GM23338 (cell line): ENCODE measurements around the gene NF1. TPM values are rescaled to one million over a fixed set of nuclear protein-coding genes. Genes with fewer than 3 reads are reported as not detected.

Experiments
- ATAC-seq: fragments of 200-7000 bp; cut with Tn5 transposase; 3 replicates; pipeline ENCODE4 v1.9.1; 2020
- DNase-seq: peaks from one replicate; pipeline ENCODE4 v3.0.0-alpha.2; 2015; ENCODE audit warnings: low spot score
- H2AFZ ChIP-seq: fragments of 200-600 bp; sonication (generic); 2 replicates; pipeline ENCODE4 v1.8.0; 2016; ENCODE audit warnings: antibody characterized with exemption, mild to moderate bottlenecking, moderate library complexity
- H3F3A ChIP-seq: fragments of 200-600 bp; sonication (generic); replicated peaks from 2 replicates; pipeline ENCODE4 v1.8.0; 2017; ENCODE audit warnings: antibody characterized with exemption, mixed run types, low read depth
- H3K27ac ChIP-seq: fragments of 200-600 bp; sonication (generic); 2 replicates; pipeline ENCODE4 v1.6.1; 2016; ENCODE audit warnings: low read depth
- H3K27me3 ChIP-seq: fragments of 200-600 bp; sonication (generic); 2 replicates; pipeline ENCODE4 v1.8.0; 2016; ENCODE audit warnings: mild to moderate bottlenecking, mixed run types, moderate library complexity; ENCODE audit not compliant: insufficient read depth
- H3K36me3 ChIP-seq: fragments of 200-600 bp; sonication (generic); 2 replicates; pipeline ENCODE4 v1.8.0; 2016; ENCODE audit warnings: mild to moderate bottlenecking; ENCODE audit not compliant: insufficient read depth
- H3K4me1 ChIP-seq: fragments of 200-600 bp; sonication (generic); 2 replicates; pipeline ENCODE4 v1.8.0; 2016; ENCODE audit warnings: mild to moderate bottlenecking, moderate library complexity; ENCODE audit not compliant: insufficient read depth
- H3K4me2 ChIP-seq: fragments of 200-600 bp; sonication (generic); 2 replicates; pipeline ENCODE4 v1.7.1; 2017; ENCODE audit warnings: mixed run types
- H3K4me3 ChIP-seq: fragments of 200-600 bp; sonication (generic); 2 replicates; pipeline ENCODE4 v1.6.1; 2016; ENCODE audit warnings: mixed run types
- H3K79me2 ChIP-seq: fragments of 200-600 bp; sonication (generic); replicated peaks from 2 replicates; pipeline ENCODE4 v1.8.0; 2017; ENCODE audit warnings: mild to moderate bottlenecking; ENCODE audit not compliant: insufficient read depth
- H3K9me2 ChIP-seq: fragments of 200-600 bp; sonication (generic); 2 replicates; pipeline ENCODE4 v1.8.0; 2017; ENCODE audit not compliant: insufficient read depth
- H4K20me1 ChIP-seq: fragments of 200-600 bp; sonication (generic); replicated peaks from 2 replicates; pipeline ENCODE4 v1.8.0; 2017; ENCODE audit warnings: mild to moderate bottlenecking; ENCODE audit not compliant: insufficient read depth
- H3K27ac Mint-ChIP-seq: 2 replicates; pipeline ENCODE4 v1.8.0; 2020; ENCODE audit warnings: inconsistent platforms, mild to moderate bottlenecking, moderate library complexity, mixed read lengths
- H3K27me3 Mint-ChIP-seq: 3 replicates; pipeline ENCODE4 v1.8.0; 2022; ENCODE audit warnings: low read depth, mild to moderate bottlenecking, moderate library complexity, mixed read lengths, inconsistent platforms; ENCODE audit not compliant: insufficient read depth, poor library complexity
- H3K36me3 Mint-ChIP-seq: 3 replicates; pipeline ENCODE4 v1.8.0; 2021; ENCODE audit warnings: low read depth, mild to moderate bottlenecking, inconsistent platforms, moderate library complexity, mixed read lengths
- H3K4me1 Mint-ChIP-seq: 3 replicates; pipeline ENCODE4 v1.8.0; 2020; ENCODE audit warnings: mild to moderate bottlenecking, inconsistent platforms, mixed read lengths
- H3K4me3 Mint-ChIP-seq: 3 replicates; pipeline ENCODE4 v1.8.0; 2021; ENCODE audit warnings: moderate library complexity, mild to moderate bottlenecking, inconsistent platforms, mixed read lengths
- H3K9me3 Mint-ChIP-seq: 3 replicates; pipeline ENCODE4 v1.8.0; 2020; ENCODE audit warnings: moderate library complexity, mild to moderate bottlenecking, inconsistent platforms, mixed read lengths
- CREB1 ChIP-seq: fragments of 250-450 bp; sonication (Bioruptor Pico); IDR thresholded peaks from 2 replicates; pipeline ENCODE4 v1.5.0; 2020; ENCODE audit warnings: low read depth, mild to moderate bottlenecking, moderate library complexity
- EZH2 ChIP-seq: fragments of 200-600 bp; sonication (generic); IDR thresholded peaks from one replicate; pipeline ENCODE4 v1.8.0; 2017; ENCODE audit warnings: antibody characterized with exemption, mild to moderate bottlenecking, low read depth; ENCODE audit not compliant: unreplicated experiment
- EZH2phosphoT487 ChIP-seq: fragments of 200-600 bp; sonication (generic); IDR thresholded peaks from one replicate; pipeline ENCODE4 v1.8.1; 2018; ENCODE audit warnings: antibody characterized with exemption; ENCODE audit not compliant: unreplicated experiment
- STAT1 ChIP-seq: IDR thresholded peaks from one replicate; pipeline ENCODE4 v1.6.1; 2016; ENCODE audit warnings: antibody characterized with exemption; ENCODE audit not compliant: unreplicated experiment
- ZNF114 ChIP-seq: fragments of 250-450 bp; sonication (Bioruptor Pico); IDR thresholded peaks from 2 replicates; pipeline ENCODE4 v1.5.0; 2020; ENCODE audit warnings: mild to moderate bottlenecking, moderate library complexity
- ZNF331 ChIP-seq: fragments of 250-450 bp; sonication (Bioruptor Pico); IDR thresholded peaks from 2 replicates; pipeline ENCODE4 v1.5.0; 2020; ENCODE audit warnings: low read depth, mild to moderate bottlenecking, moderate library complexity
- polyA plus RNA-seq: library from polyadenylated mRNA; unstranded; fragments of >200 nt; fragmentation: Nextera tagmentation; extraction: Ambion mirVana; gene quantifications from 2 replicates; pipeline ENCODE4 v1.2.1, GENCODE V29; 2016
- total RNA-seq: library from RNA; depleted of rRNA; stranded (reverse); fragments of >200 nt; shearing (Covaris generic); gene quantifications from 2 replicates; pipeline ENCODE4 v1.2.3, GENCODE V29; 2014
- TF ChIP-seq, protein P1 (sequence below): IDR thresholded peaks from one replicate; pipeline ENCODE4 v1.6.1; 2018; ENCODE audit warnings: antibody characterized with exemption; ENCODE audit not compliant: unreplicated experiment
- TF ChIP-seq, protein P2 (sequence below), 2 experiments: fragments of 200-600 bp in 1 of 2; sonication (generic) in 1 of 2; conservative IDR thresholded peaks; 2 replicates each; pipeline versions ENCODE4 v1.5.1 to v1.6.1; 2016 to 2017; ENCODE audit warnings: antibody characterized with exemption in 2 of 2, low read depth in 2 of 2, mild to moderate bottlenecking in 2 of 2, moderate library complexity in 1 of 2
- TF ChIP-seq, protein P3 (sequence below): IDR thresholded peaks from 2 replicates; pipeline ENCODE4 v1.6.1; 2016; ENCODE audit warnings: antibody characterized with exemption

NF1 gene
- total and polyA plus RNA-seq, 2 experiments from 2014 or later: 16.3 to 49.7 TPM

DNA sequence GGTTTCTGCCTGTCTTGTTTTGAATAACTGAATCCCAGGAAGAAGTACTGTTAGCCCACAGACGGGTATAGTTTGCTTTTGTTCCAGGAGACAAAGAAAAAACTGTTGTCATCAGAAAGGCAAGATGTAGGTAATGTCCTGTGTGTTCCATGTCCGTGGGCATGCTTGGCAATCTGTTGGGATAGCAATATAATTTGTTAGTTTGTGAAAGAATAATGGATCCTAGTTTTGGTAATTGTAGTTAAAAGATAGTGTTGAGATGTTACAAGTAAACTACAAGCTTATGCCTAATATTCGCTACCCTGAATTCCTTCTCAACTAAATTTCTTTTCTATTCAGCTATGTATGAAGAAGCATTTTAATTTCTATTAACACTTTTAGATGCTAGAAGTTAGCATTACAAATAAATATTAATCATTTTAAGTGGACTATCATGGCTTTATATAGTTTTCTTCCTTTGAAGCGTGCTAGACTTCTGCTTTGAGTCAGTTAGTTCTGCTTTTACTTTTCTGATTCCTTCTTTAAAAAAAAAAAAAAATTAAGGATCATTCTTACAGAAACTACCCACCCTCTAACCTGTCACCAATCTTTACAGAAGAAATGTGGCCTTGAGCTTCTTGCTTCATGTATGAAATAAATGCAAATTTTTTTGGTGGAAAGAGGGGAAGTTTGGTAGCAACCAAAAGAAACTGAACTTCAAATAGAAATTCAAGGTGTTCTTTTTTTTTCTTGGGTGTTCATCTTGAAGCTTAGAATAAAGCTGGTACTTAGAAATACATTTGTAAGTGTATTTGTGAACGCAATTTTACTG is 224.3 kb downstream of the NF1 start:
- Histone ChIP-seq H3F3A (no peaks in the 10 kb centered on the region), H3K27ac (0 out of 2 replicates have a peak overlapping the region, but pooled peaks have one; percentile 2), H3K4me2 (no peak overlapping the region), H3K4me3 (no peak overlapping the region), H3K27me3 (no peaks in the 10 kb centered on the region), H3K79me2 (no peaks in the 10 kb centered on the region), H2AFZ (no peak overlapping the region), H3K4me1 (peaks cover 17% of the 10 kb centered on the region; the same call in 1 of the 2 replicates), H4K20me1 (no peaks in the 10 kb centered on the region), H3K36me3 (no peaks in the 10 kb centered on the region), H3K9me2 (no peaks in the 10 kb centered on the region)
- Mint-ChIP-seq H3K36me3 (no peaks in the 10 kb centered on the region), H3K27me3 (peaks cover 4% of the 10 kb centered on the region), H3K4me3 (no peak overlapping the region), H3K4me1 (peaks cover 12% of the 10 kb centered on the region; the same call in 2 of the 3 replicates), H3K27ac (peak overlapping the region; percentile 57), H3K9me3 (no peaks in the 10 kb centered on the region)
- no peak for TF ChIP-seq EZH2phosphoT487
- TF ChIP-seq, protein P1, sequence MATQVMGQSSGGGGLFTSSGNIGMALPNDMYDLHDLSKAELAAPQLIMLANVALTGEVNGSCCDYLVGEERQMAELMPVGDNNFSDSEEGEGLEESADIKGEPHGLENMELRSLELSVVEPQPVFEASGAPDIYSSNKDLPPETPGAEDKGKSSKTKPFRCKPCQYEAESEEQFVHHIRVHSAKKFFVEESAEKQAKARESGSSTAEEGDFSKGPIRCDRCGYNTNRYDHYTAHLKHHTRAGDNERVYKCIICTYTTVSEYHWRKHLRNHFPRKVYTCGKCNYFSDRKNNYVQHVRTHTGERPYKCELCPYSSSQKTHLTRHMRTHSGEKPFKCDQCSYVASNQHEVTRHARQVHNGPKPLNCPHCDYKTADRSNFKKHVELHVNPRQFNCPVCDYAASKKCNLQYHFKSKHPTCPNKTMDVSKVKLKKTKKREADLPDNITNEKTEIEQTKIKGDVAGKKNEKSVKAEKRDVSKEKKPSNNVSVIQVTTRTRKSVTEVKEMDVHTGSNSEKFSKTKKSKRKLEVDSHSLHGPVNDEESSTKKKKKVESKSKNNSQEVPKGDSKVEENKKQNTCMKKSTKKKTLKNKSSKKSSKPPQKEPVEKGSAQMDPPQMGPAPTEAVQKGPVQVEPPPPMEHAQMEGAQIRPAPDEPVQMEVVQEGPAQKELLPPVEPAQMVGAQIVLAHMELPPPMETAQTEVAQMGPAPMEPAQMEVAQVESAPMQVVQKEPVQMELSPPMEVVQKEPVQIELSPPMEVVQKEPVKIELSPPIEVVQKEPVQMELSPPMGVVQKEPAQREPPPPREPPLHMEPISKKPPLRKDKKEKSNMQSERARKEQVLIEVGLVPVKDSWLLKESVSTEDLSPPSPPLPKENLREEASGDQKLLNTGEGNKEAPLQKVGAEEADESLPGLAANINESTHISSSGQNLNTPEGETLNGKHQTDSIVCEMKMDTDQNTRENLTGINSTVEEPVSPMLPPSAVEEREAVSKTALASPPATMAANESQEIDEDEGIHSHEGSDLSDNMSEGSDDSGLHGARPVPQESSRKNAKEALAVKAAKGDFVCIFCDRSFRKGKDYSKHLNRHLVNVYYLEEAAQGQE: no peak
- no peak for TF ChIP-seq CREB1
- TF ChIP-seq ZNF114 (CRISPR knock-in tag): no peak
- TF ChIP-seq, protein P2, sequence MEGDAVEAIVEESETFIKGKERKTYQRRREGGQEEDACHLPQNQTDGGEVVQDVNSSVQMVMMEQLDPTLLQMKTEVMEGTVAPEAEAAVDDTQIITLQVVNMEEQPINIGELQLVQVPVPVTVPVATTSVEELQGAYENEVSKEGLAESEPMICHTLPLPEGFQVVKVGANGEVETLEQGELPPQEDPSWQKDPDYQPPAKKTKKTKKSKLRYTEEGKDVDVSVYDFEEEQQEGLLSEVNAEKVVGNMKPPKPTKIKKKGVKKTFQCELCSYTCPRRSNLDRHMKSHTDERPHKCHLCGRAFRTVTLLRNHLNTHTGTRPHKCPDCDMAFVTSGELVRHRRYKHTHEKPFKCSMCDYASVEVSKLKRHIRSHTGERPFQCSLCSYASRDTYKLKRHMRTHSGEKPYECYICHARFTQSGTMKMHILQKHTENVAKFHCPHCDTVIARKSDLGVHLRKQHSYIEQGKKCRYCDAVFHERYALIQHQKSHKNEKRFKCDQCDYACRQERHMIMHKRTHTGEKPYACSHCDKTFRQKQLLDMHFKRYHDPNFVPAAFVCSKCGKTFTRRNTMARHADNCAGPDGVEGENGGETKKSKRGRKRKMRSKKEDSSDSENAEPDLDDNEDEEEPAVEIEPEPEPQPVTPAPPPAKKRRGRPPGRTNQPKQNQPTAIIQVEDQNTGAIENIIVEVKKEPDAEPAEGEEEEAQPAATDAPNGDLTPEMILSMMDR (conservative IDR thresholded peaks at IDR 0.05; ENCODE audit: low read depth in 2 of 2): no peak
- TF ChIP-seq STAT1: no peak
- no peak for ATAC-seq
- no peak for DNase-seq

DNA sequence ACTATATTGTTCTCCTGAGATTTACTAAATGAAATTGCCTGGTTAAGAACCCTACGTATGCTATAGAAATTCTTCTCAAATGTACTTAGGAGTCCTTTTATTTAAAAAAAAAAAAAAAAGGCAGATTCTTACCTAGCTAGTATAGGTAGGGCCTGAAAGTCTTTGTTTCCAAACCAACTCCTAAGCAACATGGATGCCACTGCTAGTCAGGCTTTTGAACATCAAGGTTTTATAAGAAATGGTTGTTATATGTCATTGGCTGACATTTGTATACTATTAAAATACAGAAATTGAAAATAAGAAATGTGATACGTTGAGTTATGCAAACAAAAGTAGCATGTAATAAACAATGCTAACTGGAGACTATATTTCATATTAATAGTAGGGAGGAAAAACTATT is 225.5 kb downstream of the NF1 start:
- H3K9me2 ChIP-seq: no peaks in the 10 kb centered on the region
- Mint-ChIP-seq H3K27me3 (peaks cover 4% of the 10 kb centered on the region), H3K36me3 (no peaks in the 10 kb centered on the region), H3K4me3 (no peak overlapping the region), H3K4me1 (peaks cover 12% of the 10 kb centered on the region; the same call in 2 of the 3 replicates), H3K27ac (no peak overlapping the region), H3K9me3 (no peaks in the 10 kb centered on the region)
- peaks cover 17% of the 10 kb centered on the region; the same call in 1 of the 2 replicates for H3K4me1 ChIP-seq
- H3K27ac ChIP-seq: no peak overlapping the region
- H3K79me2 ChIP-seq: no peaks in the 10 kb centered on the region
- no peaks in the 10 kb centered on the region for H3F3A ChIP-seq
- H3K36me3 ChIP-seq: no peaks in the 10 kb centered on the region
- no peak overlapping the region for H2AFZ ChIP-seq
- H3K27me3 ChIP-seq: no peaks in the 10 kb centered on the region
- H3K4me2 ChIP-seq: no peak overlapping the region
- H3K4me3 ChIP-seq: no peak overlapping the region
- ATAC-seq (no peak), DNase-seq (no peak)
- no peaks in the 10 kb centered on the region for H4K20me1 ChIP-seq
- TF ChIP-seq, protein P1: no peak
- TF ChIP-seq ZNF331 (no peak), STAT1 (no peak), ZNF114 (CRISPR knock-in tag) (no peak), EZH2 (no peak)
- TF ChIP-seq, protein P3, sequence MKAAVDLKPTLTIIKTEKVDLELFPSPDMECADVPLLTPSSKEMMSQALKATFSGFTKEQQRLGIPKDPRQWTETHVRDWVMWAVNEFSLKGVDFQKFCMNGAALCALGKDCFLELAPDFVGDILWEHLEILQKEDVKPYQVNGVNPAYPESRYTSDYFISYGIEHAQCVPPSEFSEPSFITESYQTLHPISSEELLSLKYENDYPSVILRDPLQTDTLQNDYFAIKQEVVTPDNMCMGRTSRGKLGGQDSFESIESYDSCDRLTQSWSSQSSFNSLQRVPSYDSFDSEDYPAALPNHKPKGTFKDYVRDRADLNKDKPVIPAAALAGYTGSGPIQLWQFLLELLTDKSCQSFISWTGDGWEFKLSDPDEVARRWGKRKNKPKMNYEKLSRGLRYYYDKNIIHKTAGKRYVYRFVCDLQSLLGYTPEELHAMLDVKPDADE: no peak
